Panc1 (cell line): Measurements from ENCODE around the gene ADAMTS9.

Experiments
- CTCF ChIP-seq: fragments of 450-650 bp; IDR thresholded peaks from 2 replicates; pipeline ENCODE4 v1.5.1; 2017; ENCODE audit warnings: mild to moderate bottlenecking
- TF ChIP-seq, protein P1 (sequence below), 2 experiments: IDR thresholded peaks; 2 replicates each; pipeline ENCODE4 v1.6.1; 2011 to 2012; ENCODE audit warnings: low read depth in 2 of 2, control low read depth in 1 of 2, low read length in 1 of 2, mild to moderate bottlenecking in 1 of 2, moderate library complexity in 1 of 2; ENCODE audit not compliant: insufficient read depth in 1 of 2

GRCh38 chr3:64484289-64484992 lies 203.4 kb downstream of the ADAMTS9 start:
- TF ChIP-seq CTCF, result peak; percentile 78
- TF ChIP-seq, protein P1, sequence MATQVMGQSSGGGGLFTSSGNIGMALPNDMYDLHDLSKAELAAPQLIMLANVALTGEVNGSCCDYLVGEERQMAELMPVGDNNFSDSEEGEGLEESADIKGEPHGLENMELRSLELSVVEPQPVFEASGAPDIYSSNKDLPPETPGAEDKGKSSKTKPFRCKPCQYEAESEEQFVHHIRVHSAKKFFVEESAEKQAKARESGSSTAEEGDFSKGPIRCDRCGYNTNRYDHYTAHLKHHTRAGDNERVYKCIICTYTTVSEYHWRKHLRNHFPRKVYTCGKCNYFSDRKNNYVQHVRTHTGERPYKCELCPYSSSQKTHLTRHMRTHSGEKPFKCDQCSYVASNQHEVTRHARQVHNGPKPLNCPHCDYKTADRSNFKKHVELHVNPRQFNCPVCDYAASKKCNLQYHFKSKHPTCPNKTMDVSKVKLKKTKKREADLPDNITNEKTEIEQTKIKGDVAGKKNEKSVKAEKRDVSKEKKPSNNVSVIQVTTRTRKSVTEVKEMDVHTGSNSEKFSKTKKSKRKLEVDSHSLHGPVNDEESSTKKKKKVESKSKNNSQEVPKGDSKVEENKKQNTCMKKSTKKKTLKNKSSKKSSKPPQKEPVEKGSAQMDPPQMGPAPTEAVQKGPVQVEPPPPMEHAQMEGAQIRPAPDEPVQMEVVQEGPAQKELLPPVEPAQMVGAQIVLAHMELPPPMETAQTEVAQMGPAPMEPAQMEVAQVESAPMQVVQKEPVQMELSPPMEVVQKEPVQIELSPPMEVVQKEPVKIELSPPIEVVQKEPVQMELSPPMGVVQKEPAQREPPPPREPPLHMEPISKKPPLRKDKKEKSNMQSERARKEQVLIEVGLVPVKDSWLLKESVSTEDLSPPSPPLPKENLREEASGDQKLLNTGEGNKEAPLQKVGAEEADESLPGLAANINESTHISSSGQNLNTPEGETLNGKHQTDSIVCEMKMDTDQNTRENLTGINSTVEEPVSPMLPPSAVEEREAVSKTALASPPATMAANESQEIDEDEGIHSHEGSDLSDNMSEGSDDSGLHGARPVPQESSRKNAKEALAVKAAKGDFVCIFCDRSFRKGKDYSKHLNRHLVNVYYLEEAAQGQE (IDR thresholded peaks at IDR 0.05; ENCODE audit: insufficient read depth in 1 of 2, low read depth in 2 of 2, low read length in 1 of 2), result no peak
